NCI-H2227 (cell line): Measurements from ENCODE around the gene DAGLA.

Source experiments
- DNase-seq: peaks from one replicate; lab custom pipeline; 2025; ENCODE audit not compliant: unreplicated experiment; lab: John Stamatoyannopoulos, UW

The DAGLA gene

GRCh38 chr11:61709572-61709971 is 29.4 kb downstream of the DAGLA start:
- DNase-seq, result no peak

GRCh38 chr11:61710019-61710418 is 29.8 kb downstream of the DAGLA start:
- DNase-seq, result no peak

GRCh38 chr11:61711037-61711436 is 30.8 kb downstream of the DAGLA start:
- no peak for DNase-seq

- peak; percentile 39 for DNase-seq
These were observed 31.3 kb downstream of the DAGLA start for GRCh38 chr11:61711498-61711897.

GRCh38 chr11:61712314-61712713 is 32.1 kb downstream of the DAGLA start:
- no peak for DNase-seq

GRCh38 chr11:61712846-61713245 is 32.7 kb downstream of the DAGLA start:
- DNase-seq, result no peak

- no peak for DNase-seq
These were observed 33.3 kb downstream of the DAGLA start for GRCh38 chr11:61713464-61713863.

- no peak for DNase-seq
These were observed 33.7 kb downstream of the DAGLA start for GRCh38 chr11:61713906-61714305.

- no peak for DNase-seq
These were observed 34.1 kb downstream of the DAGLA start for GRCh38 chr11:61714316-61714715.

GRCh38 chr11:61714916-61715315 is 34.7 kb downstream of the DAGLA start:
- no peak for DNase-seq

- DNase-seq, result no peak
These were observed 35.7 kb downstream of the DAGLA start for GRCh38 chr11:61715867-61716266.

GRCh38 chr11:61716478-61717285 is 36.5 kb downstream of the DAGLA start:
- DNase-seq, result no peak

GRCh38 chr11:61717286-61718033 is 37.3 kb downstream of the DAGLA start:
- no peak for DNase-seq

GRCh38 chr11:61718046-61718531 is 37.9 kb downstream of the DAGLA start:
- DNase-seq, result no peak

GRCh38 chr11:61718621-61719302 is 38.6 kb downstream of the DAGLA start:
- peak; percentile 84 for DNase-seq

- DNase-seq, result no peak
These were observed 39.8 kb downstream of the DAGLA start for GRCh38 chr11:61719978-61720377.

GRCh38 chr11:61720597-61720996 is 40.4 kb downstream of the DAGLA start:
- no peak for DNase-seq

GRCh38 chr11:61724437-61724836 is 44.2 kb downstream of the DAGLA start:
- DNase-seq, result no peak

GRCh38 chr11:61725781-61726231 is 45.6 kb downstream of the DAGLA start:
- no peak for DNase-seq

GRCh38 chr11:61726775-61727174 is 46.6 kb downstream of the DAGLA start:
- no peak for DNase-seq

- DNase-seq, result no peak
These were observed 47.2 kb downstream of the DAGLA start for GRCh38 chr11:61727401-61727811.
